NCI-H1048 (cell line): ENCODE measurements around the gene NPEPPS.
"Not testable (repeated sequence)": the region's sequence is repeated elsewhere in the genome, so short reads cannot be mapped to it uniquely, and the experiment has no call there.

Source experiments
- DNase-seq: peaks from one replicate; lab custom pipeline; 2025; lab: John Stamatoyannopoulos, UW

Gene NPEPPS

GRCh38 chr17:47530557-47531232, at the start of gene NPEPPS:
Gene NPEPPS (plus strand): TSS chr17:47531108. CDS start chr17:47531301, 193 bp downstream.
- peak; percentile 50 for DNase-seq

- DNase-seq, result not testable (repeated sequence)
Measured at GRCh38 chr17:47491841-47492212, 39.1 kb upstream of the NPEPPS start.

GRCh38 chr17:47499074-47499473, 31.8 kb upstream of the NPEPPS start:
- DNase-seq, result not testable (repeated sequence)

- not testable (repeated sequence) for DNase-seq
Measured at GRCh38 chr17:47499494-47499893, 31.4 kb upstream of the NPEPPS start.

- DNase-seq, result not testable (repeated sequence)
Measured at GRCh38 chr17:47500620-47501019, 30.3 kb upstream of the NPEPPS start.

- not testable (repeated sequence) for DNase-seq
Measured at GRCh38 chr17:47502122-47502731, 28.7 kb upstream of the NPEPPS start.

- DNase-seq, result not testable (repeated sequence)
Measured at GRCh38 chr17:47502776-47503455, 28.0 kb upstream of the NPEPPS start.

- not testable (repeated sequence) for DNase-seq
Measured at GRCh38 chr17:47511701-47512146, 19.2 kb upstream of the NPEPPS start.

- not testable (repeated sequence) for DNase-seq
Measured at GRCh38 chr17:47513301-47513700, 17.6 kb upstream of the NPEPPS start.

- not testable (repeated sequence) for DNase-seq
Measured at GRCh38 chr17:47518880-47519279, 12.0 kb upstream of the NPEPPS start.

- DNase-seq, result not testable (repeated sequence)
Measured at GRCh38 chr17:47519365-47519764, 11.5 kb upstream of the NPEPPS start.

GRCh38 chr17:47520279-47520678, 10.6 kb upstream of the NPEPPS start:
- DNase-seq, result not testable (repeated sequence)

GRCh38 chr17:47521434-47521833, 9.5 kb upstream of the NPEPPS start:
- DNase-seq, result not testable (repeated sequence)

GRCh38 chr17:47522341-47522740, 8.6 kb upstream of the NPEPPS start:
- DNase-seq, result not testable (repeated sequence)

- DNase-seq, result not testable (repeated sequence)
Measured at GRCh38 chr17:47531233-47531820, 419 bp downstream of the NPEPPS start.

- DNase-seq, result not testable (repeated sequence)
Measured at GRCh38 chr17:47539085-47539484, 8.2 kb downstream of the NPEPPS start.

GRCh38 chr17:47541676-47542075, 10.8 kb downstream of the NPEPPS start:
- not testable (repeated sequence) for DNase-seq

- not testable (repeated sequence) for DNase-seq
Measured at GRCh38 chr17:47544327-47544726, 13.4 kb downstream of the NPEPPS start.

GRCh38 chr17:47554733-47555132, 23.8 kb downstream of the NPEPPS start:
- not testable (repeated sequence) for DNase-seq

- not testable (repeated sequence) for DNase-seq
Measured at GRCh38 chr17:47556108-47556507, 25.2 kb downstream of the NPEPPS start.

GRCh38 chr17:47560517-47561043, 29.7 kb downstream of the NPEPPS start:
- DNase-seq, result not testable (repeated sequence)
